ENCODE measurements around the gene CTNND1. TPM values are rescaled to one million over a fixed set of nuclear protein-coding genes. Genes with fewer than 3 reads are reported as not detected.

CTNND1 gene
- total RNA-seq, 2 donors from 2014 or later, result 95.3 to 119 TPM

DNA sequence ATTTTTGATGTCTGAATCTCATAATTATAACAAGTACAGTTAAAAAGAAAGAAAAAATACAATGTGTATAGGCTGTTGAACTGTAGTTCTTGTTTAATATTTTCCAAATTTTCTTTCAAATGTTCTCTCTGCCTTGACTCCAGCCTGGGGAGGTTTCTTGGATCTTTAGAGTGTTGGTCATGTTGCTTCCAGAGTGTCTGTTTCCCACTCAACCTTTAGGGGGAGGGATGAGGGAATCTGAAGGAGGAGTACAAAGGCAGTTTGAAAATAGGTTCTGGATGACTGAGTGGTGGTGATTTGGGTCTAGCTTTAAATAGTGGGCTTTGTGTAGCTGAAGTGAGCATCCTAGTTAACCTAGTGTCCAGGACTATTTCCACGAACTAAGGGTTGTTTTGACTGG lies 2.0 kb downstream of the CTNND1 start:
- TF ChIP-seq, protein P1, sequence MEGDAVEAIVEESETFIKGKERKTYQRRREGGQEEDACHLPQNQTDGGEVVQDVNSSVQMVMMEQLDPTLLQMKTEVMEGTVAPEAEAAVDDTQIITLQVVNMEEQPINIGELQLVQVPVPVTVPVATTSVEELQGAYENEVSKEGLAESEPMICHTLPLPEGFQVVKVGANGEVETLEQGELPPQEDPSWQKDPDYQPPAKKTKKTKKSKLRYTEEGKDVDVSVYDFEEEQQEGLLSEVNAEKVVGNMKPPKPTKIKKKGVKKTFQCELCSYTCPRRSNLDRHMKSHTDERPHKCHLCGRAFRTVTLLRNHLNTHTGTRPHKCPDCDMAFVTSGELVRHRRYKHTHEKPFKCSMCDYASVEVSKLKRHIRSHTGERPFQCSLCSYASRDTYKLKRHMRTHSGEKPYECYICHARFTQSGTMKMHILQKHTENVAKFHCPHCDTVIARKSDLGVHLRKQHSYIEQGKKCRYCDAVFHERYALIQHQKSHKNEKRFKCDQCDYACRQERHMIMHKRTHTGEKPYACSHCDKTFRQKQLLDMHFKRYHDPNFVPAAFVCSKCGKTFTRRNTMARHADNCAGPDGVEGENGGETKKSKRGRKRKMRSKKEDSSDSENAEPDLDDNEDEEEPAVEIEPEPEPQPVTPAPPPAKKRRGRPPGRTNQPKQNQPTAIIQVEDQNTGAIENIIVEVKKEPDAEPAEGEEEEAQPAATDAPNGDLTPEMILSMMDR (IDR thresholded peaks at IDR 0.05), result no peak
- Histone ChIP-seq H3K27ac (peak overlapping the region; percentile 5 to 80), H3K36me3 (no peaks in the 10 kb centered on the region), H3K4me3 (peak overlapping the region; percentile 86), H3K4me1 (ENCODE audit: control insufficient read depth in 1 of 2, low read depth in 2 of 2) (peaks cover 22 to 39% of the 10 kb centered on the region in 2 donors), H3K27me3 (replicated peaks; ENCODE audit: insufficient read depth) (no peaks in the 10 kb centered on the region), H3K9me3 (no peaks in the 10 kb centered on the region)
- ATAC-seq (ENCODE audit: insufficient number of reproducible peaks, low FRiP score, low read depth) (no peak), DNase-seq (ENCODE audit: low spot score) (no peak)

DNA sequence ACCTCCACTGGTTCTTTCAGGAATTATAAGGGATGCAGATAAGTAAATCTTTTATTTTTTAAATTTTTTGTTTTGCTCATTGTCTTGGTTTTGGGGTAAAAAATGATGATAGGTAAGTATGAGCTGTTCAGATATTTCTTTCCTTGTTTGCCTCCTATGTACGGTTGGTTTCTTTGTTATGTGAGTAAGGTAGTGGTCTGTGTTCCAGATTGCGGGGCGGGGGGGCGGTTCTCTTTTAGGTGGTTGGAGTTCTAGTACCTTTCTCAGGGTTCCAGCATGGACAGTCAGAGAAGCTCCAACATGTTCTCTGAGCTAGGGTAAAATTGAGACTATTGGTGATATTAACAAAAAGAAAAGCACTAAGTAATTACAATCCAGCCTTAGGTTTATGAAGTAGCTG lies 2.4 kb downstream of the CTNND1 start:
- Histone ChIP-seq H3K27ac (peak overlapping the region in 1 of 2 donors; percentile 80), H3K36me3 (no peaks in the 10 kb centered on the region), H3K4me1 (ENCODE audit: control insufficient read depth in 1 of 2, low read depth in 2 of 2) (peaks cover 22 to 43% of the 10 kb centered on the region in 2 donors), H3K4me3 (peak overlapping the region; percentile 86), H3K27me3 (replicated peaks; ENCODE audit: insufficient read depth) (no peaks in the 10 kb centered on the region), H3K9me3 (no peaks in the 10 kb centered on the region)
- ATAC-seq (ENCODE audit: insufficient number of reproducible peaks, low FRiP score, low read depth) (no peak), DNase-seq (ENCODE audit: low spot score) (no peak)
- TF ChIP-seq, protein P1 (IDR thresholded peaks at IDR 0.05), result no peak

DNA sequence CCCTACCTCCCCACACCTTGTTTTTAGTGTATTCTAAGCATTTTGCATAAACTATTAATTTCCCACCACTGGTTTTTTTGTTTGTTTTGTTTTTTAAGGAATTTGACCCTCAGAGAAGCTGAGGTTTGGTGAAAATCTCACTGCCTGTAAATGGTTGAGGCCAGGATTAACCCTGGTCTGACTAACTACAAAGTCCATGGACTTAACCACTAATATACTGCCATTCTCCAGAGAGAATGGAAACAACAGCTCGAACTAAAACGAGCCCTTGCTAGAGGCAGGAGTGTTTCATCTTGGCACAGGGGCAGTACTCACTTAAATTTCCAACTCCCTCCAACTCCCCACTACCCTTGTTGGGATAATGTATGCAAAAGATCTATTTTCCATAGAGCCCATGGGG lies 3.0 kb downstream of the CTNND1 start:
- peaks cover 25 to 49% of the 10 kb centered on the region in 2 donors for H3K4me1 ChIP-seq (ENCODE audit: control insufficient read depth in 1 of 2, low read depth in 2 of 2)
- no peaks in the 10 kb centered on the region for H3K9me3 ChIP-seq
- peak overlapping the region in 1 of 2 donors; percentile 80 for H3K27ac ChIP-seq
- peak overlapping the region; percentile 86 for H3K4me3 ChIP-seq
- TF ChIP-seq, protein P1 (IDR thresholded peaks at IDR 0.05), result no peak
- H3K36me3 ChIP-seq, result no peaks in the 10 kb centered on the region
- DNase-seq (ENCODE audit: low spot score) (no peak), ATAC-seq (ENCODE audit: insufficient number of reproducible peaks, low FRiP score, low read depth) (no peak)
- no peaks in the 10 kb centered on the region for H3K27me3 ChIP-seq (replicated peaks; ENCODE audit: insufficient read depth)

DNA sequence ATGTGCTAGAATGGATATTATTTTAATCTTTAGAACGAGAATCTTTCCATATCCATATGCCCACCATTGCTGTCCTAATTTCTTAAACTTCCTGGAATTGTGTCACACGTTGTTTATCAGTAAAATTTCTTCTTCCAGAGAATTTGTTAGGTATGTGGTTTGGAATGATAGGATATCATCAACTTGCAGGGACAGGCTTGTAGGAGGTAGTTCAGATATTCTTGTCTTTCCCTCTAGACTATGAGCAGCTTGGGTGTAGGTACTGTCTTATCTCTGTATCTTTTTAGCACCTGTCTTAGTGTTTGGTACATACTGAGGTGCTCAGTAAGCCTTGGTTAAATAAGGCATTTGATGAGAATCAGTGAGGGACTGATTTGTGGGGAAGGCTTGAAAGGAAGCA lies 3.4 kb downstream of the CTNND1 start:
- no peak for DNase-seq (ENCODE audit: low spot score)
- H3K27ac ChIP-seq, result peak overlapping the region in 1 of 2 donors; percentile 80
- H3K27me3 ChIP-seq (replicated peaks; ENCODE audit: insufficient read depth), result no peaks in the 10 kb centered on the region
- no peak for ATAC-seq (ENCODE audit: insufficient number of reproducible peaks, low FRiP score, low read depth)
- peaks cover 30 to 53% of the 10 kb centered on the region in 2 donors for H3K4me1 ChIP-seq (ENCODE audit: control insufficient read depth in 1 of 2, low read depth in 2 of 2)
- TF ChIP-seq, protein P1 (IDR thresholded peaks at IDR 0.05), result no peak
- no peaks in the 10 kb centered on the region for H3K36me3 ChIP-seq
- H3K9me3 ChIP-seq, result no peaks in the 10 kb centered on the region
- H3K4me3 ChIP-seq, result peak overlapping the region; percentile 86

DNA sequence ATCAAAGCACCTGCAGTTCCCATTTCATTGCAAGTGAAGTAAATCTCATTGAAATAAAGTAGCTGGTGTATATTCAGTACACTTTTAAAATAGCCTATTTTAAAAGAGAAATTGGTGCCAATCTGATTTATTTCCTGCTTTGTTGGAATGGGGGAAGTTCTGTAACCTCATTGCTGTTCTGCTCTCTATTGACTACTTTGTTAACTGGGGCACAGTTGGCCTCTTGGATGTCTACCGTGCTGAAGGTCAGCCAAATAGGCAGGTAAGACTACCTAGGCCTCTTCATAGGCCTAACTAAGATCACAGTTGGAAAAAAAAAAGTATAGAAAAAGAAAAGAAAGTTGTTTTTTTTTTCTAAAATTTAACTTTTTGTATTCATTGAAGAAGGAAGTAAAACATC lies 9.2 kb downstream of the CTNND1 start:
- ATAC-seq (ENCODE audit: insufficient number of reproducible peaks, low FRiP score, low read depth) (no peak), DNase-seq (ENCODE audit: low spot score) (no peak)
- H3K27ac ChIP-seq, result no peak overlapping the region
- peaks cover 58 to 81% of the 10 kb centered on the region in 2 donors for H3K4me1 ChIP-seq (ENCODE audit: control insufficient read depth in 1 of 2, low read depth in 2 of 2)
- H3K27me3 ChIP-seq (replicated peaks; ENCODE audit: insufficient read depth), result no peaks in the 10 kb centered on the region
- H3K36me3 ChIP-seq, result no peaks in the 10 kb centered on the region
- TF ChIP-seq, protein P1 (IDR thresholded peaks at IDR 0.05), result no peak
- no peaks in the 10 kb centered on the region for H3K9me3 ChIP-seq
- no peak overlapping the region for H3K4me3 ChIP-seq
